Measurements from ENCODE around the gene SMG5.

Gene SMG5

DNA sequence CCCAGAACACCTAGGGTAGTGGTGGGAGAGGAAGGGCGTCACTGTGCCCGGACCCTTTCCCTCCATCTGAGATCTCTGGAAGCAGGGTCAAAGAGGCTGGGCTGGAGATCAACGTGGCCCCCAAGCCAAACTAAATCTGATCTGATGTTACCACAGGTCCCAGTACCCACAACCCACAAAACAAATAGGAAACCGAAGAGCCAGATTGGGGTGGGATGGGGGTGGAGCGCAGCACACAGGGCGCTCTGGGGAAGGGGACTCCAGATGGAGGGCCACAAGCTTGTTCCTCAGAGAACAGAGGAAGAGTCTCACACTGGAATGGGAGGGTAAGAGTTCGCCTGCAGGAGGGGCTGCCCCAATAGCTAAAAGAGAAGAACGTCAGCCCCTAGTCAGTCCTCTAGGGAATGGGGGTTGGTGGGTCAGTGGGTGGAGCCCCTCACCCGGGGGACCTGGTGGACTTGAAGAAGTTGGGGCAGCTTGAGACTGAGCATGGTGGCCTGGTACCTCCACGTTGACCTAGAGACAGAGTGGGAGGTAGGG lies 36.3 kb downstream of the SMG5 start:
- no peak for DNase-seq
- intact Hi-C loops (cut with DNase I): no loop called here

DNA sequence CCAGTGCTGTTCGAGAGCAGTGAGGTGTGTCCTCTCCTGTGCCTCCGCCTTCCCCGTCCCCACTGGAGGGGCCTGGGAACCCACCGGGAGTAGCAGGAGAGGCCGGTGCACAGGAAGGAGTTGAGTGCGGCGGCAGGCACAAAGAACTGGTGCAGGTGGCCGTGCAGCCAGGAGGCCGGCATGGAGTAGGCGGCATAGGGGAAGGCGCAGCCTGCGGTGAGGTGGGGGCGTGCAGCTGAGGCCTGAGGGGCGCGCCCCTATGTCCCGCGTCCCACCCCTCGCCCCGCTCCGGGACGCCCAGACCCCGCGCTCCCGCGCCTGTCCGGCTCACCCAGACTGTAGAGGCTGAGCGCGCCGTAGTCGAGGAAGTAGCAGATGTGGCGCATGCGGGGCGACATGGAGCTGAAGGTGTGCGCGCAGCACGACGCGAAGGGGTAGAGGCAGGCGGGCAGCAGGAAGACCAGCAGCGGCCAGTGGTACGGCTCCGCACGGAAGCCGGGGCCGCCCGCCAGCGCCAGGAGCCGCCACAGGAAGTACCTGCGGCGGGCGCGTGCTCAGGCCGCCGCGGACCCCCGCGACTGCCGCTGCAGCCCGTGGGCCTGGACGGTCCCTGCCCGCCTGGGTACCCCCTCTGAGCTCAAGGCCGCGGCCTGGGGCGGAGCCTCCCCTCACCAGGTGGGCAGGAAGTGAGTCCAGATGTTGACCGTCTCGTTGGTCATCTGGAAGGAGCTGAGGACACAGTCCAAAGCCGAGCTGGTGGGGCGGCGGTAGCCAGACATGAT lies 37.0 kb downstream of the SMG5 start:
- intact Hi-C loops (cut with DNase I): no loop called here
- peak in 4 of 10 donors; percentile 29 to 88 (median 59) for DNase-seq

DNA sequence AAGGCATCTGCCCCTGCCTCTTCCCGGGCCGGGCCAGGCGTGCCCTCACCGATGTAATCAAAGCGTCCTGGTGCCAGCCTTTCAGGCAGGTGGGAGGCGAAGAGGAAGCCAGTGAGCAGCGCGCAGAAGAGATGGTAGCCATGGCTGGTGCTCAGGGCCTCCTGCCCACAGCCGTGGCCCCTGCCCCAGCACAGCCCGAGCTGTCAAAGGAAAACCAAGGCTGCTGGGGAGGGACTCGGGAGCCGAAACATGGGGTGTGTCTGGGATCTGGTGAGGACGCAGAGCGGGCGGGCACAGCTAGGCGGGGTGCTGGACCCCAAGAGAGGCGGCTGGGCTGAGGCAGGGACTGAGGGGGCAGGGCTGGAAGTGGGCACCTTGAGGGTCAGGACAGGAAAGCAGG lies 37.9 kb downstream of the SMG5 start:
- intact Hi-C loops (cut with DNase I): no loop called here
- no peak for DNase-seq

DNA sequence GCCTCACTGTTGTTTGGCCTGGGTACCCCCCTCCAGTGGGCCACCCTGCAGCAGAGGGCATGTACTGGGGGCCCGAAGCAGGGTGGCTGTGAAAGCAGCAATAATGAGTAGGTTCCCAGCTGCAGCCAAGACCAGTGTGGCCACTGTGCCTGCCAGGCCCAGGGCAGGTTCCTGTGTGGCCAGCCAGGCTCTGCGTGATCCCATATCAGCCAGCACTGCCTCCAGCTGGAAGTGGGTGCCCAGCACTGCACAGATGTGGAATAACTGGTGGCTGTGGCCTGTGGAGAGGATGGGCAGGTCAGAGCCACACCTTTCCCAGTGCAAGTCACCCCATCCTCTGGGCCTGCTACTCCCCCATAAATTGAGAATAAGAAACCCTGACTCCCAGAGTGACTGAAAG lies 38.5 kb downstream of the SMG5 start:
- intact Hi-C loops (cut with DNase I): no loop called here
- DNase-seq: peak in 1 of 10 donors; percentile 44

DNA sequence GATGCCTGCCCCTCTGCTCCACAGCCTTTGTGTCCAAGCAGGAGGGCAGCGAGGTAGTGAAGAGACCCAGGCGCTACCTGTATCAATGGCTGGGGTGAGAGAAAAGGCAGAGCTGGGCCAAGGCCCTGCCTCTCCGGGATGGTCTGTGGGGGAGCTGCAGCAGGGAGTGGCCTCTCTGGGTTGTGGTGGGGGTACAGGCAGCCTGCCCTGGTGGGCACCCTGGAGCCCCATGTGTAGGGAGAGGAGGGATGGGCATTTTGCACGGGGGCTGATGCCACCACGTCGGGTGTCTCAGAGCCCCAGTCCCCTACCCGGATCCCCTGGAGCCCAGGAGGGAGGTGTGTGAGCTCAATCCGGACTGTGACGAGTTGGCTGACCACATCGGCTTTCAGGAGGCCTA lies 39.9 kb downstream of the SMG5 start:
- intact Hi-C loops (cut with DNase I): no loop called here
- DNase-seq: peak in 1 of 10 donors; percentile 61

DNA sequence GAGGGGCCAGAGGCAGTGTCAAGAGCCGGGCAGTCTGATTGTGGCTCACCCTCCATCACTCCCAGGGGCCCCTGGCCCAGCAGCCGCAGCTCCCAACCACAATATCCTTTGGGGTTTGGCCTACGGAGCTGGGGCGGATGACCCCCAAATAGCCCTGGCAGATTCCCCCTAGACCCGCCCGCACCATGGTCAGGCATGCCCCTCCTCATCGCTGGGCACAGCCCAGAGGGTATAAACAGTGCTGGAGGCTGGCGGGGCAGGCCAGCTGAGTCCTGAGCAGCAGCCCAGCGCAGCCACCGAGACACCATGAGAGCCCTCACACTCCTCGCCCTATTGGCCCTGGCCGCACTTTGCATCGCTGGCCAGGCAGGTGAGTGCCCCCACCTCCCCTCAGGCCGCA lies 40.7 kb downstream of the SMG5 start, which contains the start of gene BGLAP:
TSS of gene BGLAP (plus strand) at position 259 of the 400 bp plus-strand sequence. CDS start at position 307, 48 bp downstream.
- intact Hi-C loops (cut with DNase I): no loop called here
- peak in 1 of 10 donors; percentile 61 for DNase-seq

DNA sequence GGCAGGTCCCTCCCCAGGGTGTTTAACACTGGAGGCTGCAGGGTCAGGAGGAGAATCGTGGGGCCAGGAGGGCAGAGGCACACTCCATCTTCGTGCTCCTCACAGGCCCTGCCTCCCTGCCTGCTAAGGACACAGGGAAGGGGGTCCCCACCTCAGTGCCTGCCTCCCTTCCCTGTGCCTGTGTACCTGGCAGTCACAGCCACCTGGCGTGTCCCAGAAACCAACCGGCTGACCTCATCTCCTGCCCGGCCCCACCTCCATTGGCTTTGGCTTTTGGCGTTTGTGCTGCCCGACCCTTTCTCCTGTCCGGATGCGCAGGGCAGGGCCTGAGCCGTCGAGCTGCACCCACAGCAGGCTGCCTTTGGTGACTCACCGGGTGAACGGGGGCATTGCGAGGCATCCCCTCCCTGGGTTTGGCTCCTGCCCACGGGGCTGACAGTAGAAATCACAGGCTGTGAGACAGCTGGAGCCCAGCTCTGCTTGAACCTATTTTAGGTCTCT lies 41.3 kb downstream of the SMG5 start:
- peak in 2 of 10 donors; percentile 19 to 67 for DNase-seq

DNA sequence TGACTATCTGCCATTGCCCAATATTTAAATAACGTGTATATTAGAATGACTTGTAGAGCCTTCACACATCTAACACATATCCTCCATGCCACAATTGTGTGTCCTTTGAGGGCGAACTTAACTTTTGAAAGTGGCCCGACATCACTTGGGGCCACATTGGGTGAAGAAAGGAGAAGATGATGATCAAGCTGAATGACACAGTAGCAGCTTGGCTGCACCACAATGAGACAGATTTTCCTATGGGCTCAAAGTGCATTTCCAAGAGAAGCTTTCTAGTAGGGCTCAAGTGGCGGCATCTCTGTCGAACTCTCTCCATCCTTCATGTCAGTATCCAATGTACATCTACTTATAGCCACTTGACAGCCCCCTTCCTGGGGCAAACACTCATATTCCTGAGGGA lies 44.4 kb downstream of the SMG5 start:
- intact Hi-C loops (cut with DNase I): loop anchor here (10.0 kb wide), 1 partner anchor 57 kb away; the partner anchor contains the start of genes GLMP and VHLL
- no peak for DNase-seq

More for the DNA sequence above, 41.3 kb downstream of the SMG5 start:
- intact Hi-C loops (cut with DNase I): no loop called here

DNA sequence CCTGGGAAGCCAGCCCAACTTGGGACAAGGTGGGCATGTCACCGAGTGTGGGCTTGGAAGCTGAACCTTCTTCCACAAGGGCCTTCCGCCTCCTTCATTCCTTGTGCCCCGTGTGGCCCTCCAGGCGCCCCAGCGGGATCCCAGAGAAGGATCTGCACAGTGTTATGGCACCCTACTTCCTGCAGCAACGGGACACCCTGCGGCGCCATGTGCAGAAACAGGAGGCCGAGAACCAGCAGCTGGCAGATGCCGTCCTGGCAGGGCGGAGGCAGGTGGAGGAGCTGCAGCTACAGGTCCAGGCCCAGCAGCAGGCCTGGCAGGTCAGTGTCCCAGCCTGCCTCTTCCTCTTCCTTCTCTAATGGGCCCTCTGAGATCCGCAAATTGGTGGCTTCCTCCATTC lies 46.5 kb downstream of the SMG5 start:
- intact Hi-C loops (cut with DNase I): loop anchor here (10.0 kb wide), 1 partner anchor 59 kb away; the partner anchor contains the start of genes GLMP and VHLL

DNA sequence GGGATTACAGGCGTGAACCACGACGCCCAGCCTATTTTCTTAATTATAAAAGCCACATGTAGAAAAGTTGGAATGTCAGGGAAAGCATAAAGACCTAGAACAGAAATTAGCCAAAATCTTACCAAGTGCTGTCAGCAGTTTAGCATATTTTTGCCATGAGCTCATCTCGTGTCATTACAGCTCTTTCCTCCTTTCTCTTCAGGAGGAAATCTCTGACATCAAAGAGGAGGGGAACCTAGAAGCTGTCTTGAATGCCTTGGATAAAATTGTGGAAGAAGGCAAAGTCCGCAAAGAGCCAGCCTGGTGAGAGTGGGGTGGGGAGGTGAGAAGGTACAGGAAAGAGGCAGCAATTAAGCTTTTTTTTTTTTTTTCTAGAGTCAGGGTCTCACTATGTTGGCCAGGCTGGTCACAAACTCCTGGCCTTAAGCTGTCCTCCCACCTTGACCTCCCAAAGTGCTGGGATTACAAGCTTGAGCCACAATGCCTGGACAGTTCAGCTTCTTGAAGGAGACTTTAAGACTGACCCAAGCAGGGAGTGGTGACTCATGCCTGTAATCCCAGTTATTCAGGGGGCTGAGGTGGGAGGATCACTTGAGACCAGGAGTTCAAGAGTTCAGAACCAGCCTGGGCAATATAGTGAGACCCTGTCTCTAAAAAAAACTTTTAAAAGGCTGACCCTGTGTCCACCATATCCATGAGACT lies 49.0 kb downstream of the SMG5 start:
- DNase-seq: peak in 3 of 10 donors; percentile 1 to 27 (median 19)
- intact Hi-C loops (cut with DNase I): loop anchor here (10.0 kb wide), 1 partner anchor 61 kb away; the partner anchor contains the start of genes GLMP and VHLL

More for the DNA sequence above, 46.5 kb downstream of the SMG5 start:
- DNase-seq: peak in 1 of 10 donors; percentile 8

DNA sequence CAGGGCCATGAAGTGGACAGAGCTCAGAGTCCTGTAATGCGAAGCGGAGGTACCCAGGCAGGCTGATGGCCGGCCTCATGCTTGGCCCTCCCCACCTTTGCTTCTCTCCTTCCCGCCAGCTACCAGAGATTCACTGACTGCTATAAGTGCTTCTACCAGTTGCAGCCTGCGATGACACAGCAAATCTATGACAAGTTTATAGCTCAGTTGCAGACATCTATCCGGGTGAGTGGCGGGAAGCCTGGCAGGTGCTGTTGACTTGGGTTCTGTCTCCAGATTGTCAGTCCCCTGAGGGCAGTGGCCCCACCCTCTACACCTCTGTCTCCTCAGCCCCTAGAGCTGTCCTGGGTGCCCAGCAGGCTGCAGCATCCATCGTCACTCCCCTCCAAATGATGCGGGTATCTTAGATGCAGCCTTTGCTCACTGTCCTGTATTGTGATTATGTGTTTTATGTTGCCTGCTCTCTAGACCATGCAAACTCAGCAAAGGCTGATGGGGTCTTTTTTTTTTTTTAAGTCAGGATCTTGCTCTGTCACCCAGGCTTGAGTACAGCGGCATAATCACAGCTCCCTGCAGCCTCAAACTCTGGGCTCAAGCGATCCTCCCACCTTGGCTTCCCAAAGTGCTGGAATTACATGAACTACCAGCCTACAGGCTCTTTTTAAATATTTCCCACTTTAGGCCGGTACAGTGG lies 50.3 kb downstream of the SMG5 start:
- DNase-seq: peak in 3 of 10 donors; percentile 0 to 62 (median 45)
- intact Hi-C loops (cut with DNase I): loop anchor here (10.0 kb wide), 1 partner anchor 62 kb away; the partner anchor contains the start of genes GLMP and VHLL

DNA sequence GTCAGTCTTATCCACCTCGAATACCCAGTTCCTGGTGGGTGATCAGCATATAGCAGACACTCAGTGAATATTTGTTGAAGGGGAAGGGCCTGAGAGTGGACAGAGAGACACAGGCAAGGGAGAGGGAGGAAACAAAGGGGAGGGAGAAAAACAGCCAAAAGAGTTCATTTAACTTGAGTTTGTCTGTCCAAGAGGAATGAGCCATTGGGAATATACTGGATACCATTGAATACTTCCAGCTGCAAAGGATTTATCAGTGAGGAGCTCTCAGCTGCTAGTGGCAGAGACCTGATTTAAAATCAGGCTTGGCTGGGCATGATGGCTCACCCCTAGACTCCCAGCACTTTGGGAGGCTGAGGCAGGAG lies 52.2 kb downstream of the SMG5 start:
- DNase-seq: no peak
- intact Hi-C loops (cut with DNase I): loop anchor here (10.0 kb wide), 1 partner anchor 64 kb away; the partner anchor contains the start of genes GLMP and VHLL

DNA sequence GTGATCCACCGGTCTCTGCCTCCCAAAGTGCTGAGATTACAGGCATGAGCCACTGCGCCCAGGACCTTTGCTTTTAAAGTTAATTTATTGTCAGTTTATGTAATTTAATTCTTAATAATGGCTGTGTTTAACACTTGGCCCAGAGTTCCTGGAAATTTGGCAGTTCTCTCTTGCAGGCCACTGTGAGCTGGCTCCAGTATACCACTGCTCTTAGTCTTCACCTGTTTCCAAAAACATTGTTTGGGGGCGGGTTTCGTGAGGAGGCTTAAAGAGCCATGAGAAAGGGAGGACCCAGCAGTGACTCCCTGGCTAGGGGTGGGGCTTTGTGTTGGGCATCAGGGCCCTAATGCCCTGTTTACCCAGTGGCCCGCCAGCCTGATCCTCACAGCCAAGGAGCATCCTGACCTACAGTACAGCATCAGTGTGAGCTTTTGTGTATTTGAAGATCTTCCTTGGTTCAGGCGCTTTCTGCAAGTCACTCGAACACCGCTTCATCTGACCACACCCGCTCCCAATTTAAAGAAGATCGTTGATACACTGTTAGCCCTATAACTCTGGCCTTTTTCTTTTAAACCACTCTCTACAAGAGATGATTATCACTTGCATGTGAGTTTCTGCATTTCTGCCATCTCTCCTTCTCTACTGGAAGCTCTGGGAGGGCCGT lies 52.7 kb downstream of the SMG5 start:
- DNase-seq: peak in 1 of 10 donors; percentile 31
- intact Hi-C loops (cut with DNase I): loop anchor here (10.0 kb wide), 1 partner anchor 65 kb away; the partner anchor contains the start of genes GLMP and VHLL

DNA sequence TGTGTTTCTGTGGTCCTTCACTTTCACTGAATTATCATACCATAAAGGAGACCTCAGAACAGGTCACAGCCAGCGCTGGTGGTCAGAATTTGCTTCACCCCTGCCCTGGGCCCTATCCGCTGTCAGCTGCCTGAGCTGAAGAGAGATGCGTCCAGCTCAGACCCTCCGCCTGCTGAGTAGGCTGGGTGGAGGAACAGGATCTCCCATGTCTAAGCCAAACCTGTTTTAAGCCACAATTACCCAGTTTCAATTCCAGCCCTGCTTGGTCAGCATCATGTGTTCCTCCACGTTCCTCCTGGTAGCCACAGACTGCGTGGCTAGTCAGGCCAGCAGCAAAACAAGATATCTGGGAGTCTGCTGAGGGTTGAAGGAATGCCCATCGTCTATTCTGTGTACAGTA lies 54.1 kb downstream of the SMG5 start:
- DNase-seq: peak in 2 of 10 donors; percentile 39 to 59
- intact Hi-C loops (cut with DNase I): no loop called here

DNA sequence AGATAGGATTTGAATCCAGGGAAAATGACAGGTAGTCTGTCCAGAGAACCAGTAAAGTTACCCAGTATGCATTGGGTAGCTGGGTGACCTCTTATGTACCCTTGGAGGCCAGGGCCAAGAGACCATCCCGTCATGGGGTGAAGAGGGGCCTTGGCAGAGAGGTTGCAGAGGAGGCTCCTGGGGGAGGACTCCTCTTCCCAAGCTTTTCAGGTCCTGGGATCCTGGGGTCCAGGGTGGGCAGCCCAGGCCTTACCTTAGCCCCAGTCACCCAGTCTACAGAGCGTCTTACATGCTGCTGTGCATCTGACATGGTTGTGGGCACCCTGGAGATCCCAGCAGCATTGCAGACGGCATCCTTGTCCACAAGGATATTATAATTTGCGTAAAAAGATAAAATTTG lies 55.8 kb downstream of the SMG5 start:
- intact Hi-C loops (cut with DNase I): no loop called here
- peak in 1 of 10 donors; percentile 55 for DNase-seq

DNA sequence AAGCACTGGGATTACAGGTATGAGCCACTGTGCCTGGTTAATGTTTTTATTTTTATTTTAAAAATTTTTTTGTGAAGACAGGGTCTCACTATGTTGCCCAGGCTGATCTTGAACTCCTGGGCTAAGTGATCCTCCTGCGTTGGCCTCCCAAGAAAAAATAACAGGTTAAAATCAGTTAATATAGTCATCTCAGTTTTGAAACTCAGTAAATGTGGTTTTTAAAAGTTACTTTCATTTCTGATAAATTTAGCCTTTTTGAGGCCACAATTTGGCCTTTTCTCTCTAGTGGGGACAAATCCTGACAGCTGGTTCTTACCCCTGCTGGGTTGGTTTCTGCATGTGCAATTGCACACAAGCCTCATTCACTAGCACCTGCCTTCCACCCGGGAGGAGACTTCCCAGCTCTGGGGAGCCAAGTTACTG lies 56.5 kb downstream of the SMG5 start:
- peak in 1 of 10 donors; percentile 25 for DNase-seq
- intact Hi-C loops (cut with DNase I): no loop called here

DNA sequence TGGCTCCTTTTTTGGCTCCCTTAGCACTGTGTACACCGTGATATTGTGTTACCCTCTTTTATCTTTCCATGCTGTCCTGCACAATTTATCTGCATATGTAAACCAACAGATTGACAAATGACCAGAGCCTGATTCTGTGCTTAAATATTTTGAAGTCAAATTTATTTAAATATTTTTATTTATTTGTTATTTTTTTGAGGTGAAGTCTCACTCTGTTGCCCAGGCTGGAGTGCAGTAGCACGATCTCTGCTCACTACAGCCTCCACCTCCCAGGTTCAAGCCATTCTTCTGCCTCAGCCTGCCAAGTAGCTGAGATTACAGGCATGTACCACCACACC lies 57.0 kb downstream of the SMG5 start:
- intact Hi-C loops (cut with DNase I): loop anchor here (1.0 to 2.0 kb wide), 2 partner anchors 79 to 135 kb away; no protein-coding TSS in a partner anchor
- no peak for DNase-seq

DNA sequence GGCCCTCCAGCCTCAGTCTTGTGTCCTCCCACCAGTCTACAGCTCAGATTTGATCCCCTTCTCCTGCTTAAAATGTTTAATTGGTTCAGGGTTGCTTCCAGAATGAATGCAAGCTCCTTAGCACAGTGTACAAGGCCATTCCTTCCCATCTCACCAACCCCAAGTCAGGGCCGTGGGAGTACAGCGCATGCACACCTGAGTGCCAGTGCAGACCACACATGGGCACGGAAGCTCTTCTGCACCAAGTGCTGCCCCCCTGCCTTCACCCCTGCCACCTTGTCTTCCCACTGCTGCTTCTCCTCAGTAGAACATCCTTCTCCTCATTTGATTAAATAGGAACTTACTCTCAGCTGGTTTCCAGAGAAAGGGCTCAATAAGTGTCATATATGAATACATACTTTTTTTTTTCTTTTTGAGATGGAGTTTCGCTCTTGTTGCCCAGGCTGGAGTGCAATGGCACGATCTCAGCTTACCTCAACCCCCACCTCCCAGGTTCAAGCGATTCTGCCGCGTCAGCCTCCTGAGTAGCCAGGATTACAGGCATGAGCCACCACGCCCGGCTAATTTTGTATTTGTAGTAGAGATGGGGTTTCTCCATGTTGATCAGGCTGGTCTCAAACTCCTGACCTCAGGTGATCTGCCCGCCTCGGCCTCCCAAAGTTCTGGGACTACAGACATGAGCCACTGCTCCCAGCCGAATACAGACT lies 60.5 kb downstream of the SMG5 start:
- intact Hi-C loops (cut with DNase I): no loop called here
- peak in 2 of 10 donors; percentile 37 to 53 for DNase-seq

DNA sequence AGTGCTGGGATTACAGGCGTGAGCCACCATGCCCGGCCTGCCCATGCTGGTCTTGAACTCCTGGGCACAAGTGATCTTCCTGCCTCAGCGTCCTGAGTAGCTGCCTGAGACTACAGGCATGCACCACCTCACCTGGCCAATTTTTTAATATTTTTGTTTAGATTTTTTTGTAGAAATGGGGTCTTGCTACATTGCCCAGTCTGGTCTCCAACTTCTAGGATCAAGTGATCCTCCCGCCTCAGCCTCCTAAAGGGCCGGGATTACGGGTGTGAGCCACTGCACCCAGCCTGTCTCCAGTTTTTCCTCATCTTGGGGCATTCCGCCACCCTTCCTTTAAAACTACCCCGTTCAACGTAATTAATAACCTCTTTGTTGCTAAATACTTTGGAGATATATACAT lies 62.4 kb downstream of the SMG5 start:
- intact Hi-C loops (cut with DNase I): no loop called here
- DNase-seq: no peak
